Left ventricle myocardium inferior (tissue), 1 donor: Measurements from ENCODE around the gene MAGI2. TPM values are rescaled to one million over a fixed set of nuclear protein-coding genes. Genes with fewer than 3 reads are reported as not detected.
"Not testable (repeated sequence)": the region's sequence is repeated elsewhere in the genome, so short reads cannot be mapped to it uniquely, and the experiment has no call there.

ENCODE experiments used
- DNase-seq: peaks from one replicate; pipeline ENCODE4 v3.0.0-alpha.2; 2020
- H3K27ac ChIP-seq: fragments of 200-600 bp; replicated peaks from 2 replicates; pipeline ENCODE4 v1.8.0; 2021
- H3K27me3 ChIP-seq: fragments of 200-600 bp; 2 replicates; pipeline ENCODE4 v1.8.0; 2021; ENCODE audit warnings: low read depth
- H3K36me3 ChIP-seq: fragments of 200-600 bp; 2 replicates; pipeline ENCODE4 v1.8.0; 2021
- H3K4me1 ChIP-seq: fragments of 200-600 bp; 2 replicates; pipeline ENCODE4 v1.8.0; 2021
- H3K4me3 ChIP-seq: fragments of 200-600 bp; 2 replicates; pipeline ENCODE4 v1.8.0; 2021; ENCODE audit warnings: mild to moderate bottlenecking, moderate library complexity
- H3K9me3 ChIP-seq: fragments of 200-600 bp; replicated peaks from 2 replicates; pipeline ENCODE4 v1.8.0; 2021
- intact Hi-C: fragments of 100-400 bp; cut with micrococcal nuclease; formaldehyde crosslinking; loops from one replicate; pipeline ENCODE4 v1.11.0; 2022
- total RNA-seq: library from RNA; stranded (reverse); fragmentation: NEBNext Ultra II Directional; extraction: Animal tissue kit (Norgen Biotek cat#: 25700); gene quantifications from one replicate; pipeline ENCODE4 v1.2.1, GENCODE V29; 2021
- TF ChIP-seq, protein P1 (sequence below): fragments of 200-600 bp; IDR thresholded peaks from 2 replicates; pipeline ENCODE4 v1.8.0; 2021; ENCODE audit warnings: antibody characterized with exemption, mild to moderate bottlenecking, borderline replicate concordance
- donor health status: DM: no; HTN: yes; CAD: no; lungs with severe emphysema.

MAGI2 gene
- total RNA-seq, 1 donor from 2014 or later: 4.5 TPM

DNA sequence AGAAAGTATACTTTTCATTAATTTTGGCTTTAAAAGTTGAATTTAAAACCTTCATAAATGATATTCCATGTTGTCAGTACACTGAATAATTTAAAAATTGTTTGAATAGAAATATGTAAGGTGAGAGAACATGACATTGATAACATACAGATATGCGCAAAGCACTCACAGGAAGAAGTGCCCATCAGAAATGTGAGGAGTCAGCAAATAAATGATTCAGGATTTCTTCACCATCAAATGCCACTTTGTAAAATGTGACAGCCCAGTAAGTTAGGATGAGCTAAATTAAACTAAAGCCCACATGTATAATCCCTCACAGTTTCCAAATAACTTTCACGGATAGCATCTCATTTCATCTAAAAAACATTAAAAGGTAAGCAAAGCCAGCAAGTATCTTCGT is 417.6 kb downstream of the MAGI2 start:
- TF ChIP-seq, protein P1, sequence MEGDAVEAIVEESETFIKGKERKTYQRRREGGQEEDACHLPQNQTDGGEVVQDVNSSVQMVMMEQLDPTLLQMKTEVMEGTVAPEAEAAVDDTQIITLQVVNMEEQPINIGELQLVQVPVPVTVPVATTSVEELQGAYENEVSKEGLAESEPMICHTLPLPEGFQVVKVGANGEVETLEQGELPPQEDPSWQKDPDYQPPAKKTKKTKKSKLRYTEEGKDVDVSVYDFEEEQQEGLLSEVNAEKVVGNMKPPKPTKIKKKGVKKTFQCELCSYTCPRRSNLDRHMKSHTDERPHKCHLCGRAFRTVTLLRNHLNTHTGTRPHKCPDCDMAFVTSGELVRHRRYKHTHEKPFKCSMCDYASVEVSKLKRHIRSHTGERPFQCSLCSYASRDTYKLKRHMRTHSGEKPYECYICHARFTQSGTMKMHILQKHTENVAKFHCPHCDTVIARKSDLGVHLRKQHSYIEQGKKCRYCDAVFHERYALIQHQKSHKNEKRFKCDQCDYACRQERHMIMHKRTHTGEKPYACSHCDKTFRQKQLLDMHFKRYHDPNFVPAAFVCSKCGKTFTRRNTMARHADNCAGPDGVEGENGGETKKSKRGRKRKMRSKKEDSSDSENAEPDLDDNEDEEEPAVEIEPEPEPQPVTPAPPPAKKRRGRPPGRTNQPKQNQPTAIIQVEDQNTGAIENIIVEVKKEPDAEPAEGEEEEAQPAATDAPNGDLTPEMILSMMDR: no peak
- intact Hi-C loops: no loop called here
- no peaks in the 10 kb centered on the region for H3K36me3 ChIP-seq
- no peak overlapping the region for H3K27ac ChIP-seq
- no peaks in the 10 kb centered on the region for H3K27me3 ChIP-seq
- no peaks in the 10 kb centered on the region for H3K4me1 ChIP-seq
- DNase-seq: no peak
- H3K9me3 ChIP-seq: no peaks in the 10 kb centered on the region
- H3K4me3 ChIP-seq: no peak overlapping the region

GRCh38 chr7:79034730-79035129 is 418.7 kb downstream of the MAGI2 start:
- Histone ChIP-seq H3K4me1 (no peaks in the 10 kb centered on the region), H3K27me3 (no peaks in the 10 kb centered on the region), H3K36me3 (no peaks in the 10 kb centered on the region), H3K9me3 (no peaks in the 10 kb centered on the region), H3K4me3 (no peak overlapping the region), H3K27ac (no peak overlapping the region)
- DNase-seq: no peak
- intact Hi-C loops: no loop called here
- TF ChIP-seq, protein P1: no peak

DNA sequence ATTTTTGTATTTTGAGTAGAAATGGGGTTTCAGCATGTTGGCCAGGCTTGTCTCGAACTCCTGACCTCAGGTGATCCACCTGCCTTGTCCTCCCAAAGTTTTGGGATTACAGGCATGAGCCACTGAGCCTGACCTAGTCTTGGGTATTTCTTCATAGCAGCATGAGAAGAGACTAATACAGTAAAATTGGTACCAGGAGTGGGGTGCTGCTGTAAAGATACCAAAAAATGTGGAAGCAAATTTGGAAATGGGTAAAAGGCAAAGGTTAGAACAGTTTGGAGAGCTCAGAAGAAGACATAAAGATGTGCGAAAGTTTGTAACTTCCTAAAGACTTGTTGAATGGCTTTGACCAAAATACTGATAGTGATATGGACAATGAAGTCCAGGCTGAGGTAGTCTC is 433.8 kb downstream of the MAGI2 start:
- DNase-seq, H3K4me1 ChIP-seq, H3K4me3 ChIP-seq, H3K36me3 ChIP-seq, H3K27me3 ChIP-seq, H3K27ac ChIP-seq, intact Hi-C loops: not testable (repeated sequence)
- H3K9me3 ChIP-seq: peaks cover 52% of the 10 kb centered on the region

GRCh38 chr7:79011921-79012320 is 441.5 kb downstream of the MAGI2 start:
- Histone ChIP-seq H3K36me3 (no peaks in the 10 kb centered on the region), H3K9me3 (no peaks in the 10 kb centered on the region), H3K27ac (no peak overlapping the region), H3K4me1 (no peaks in the 10 kb centered on the region), H3K4me3 (no peak overlapping the region), H3K27me3 (no peaks in the 10 kb centered on the region)
- DNase-seq: no peak
- intact Hi-C loops: no loop called here
- TF ChIP-seq, protein P1: no peak

DNA sequence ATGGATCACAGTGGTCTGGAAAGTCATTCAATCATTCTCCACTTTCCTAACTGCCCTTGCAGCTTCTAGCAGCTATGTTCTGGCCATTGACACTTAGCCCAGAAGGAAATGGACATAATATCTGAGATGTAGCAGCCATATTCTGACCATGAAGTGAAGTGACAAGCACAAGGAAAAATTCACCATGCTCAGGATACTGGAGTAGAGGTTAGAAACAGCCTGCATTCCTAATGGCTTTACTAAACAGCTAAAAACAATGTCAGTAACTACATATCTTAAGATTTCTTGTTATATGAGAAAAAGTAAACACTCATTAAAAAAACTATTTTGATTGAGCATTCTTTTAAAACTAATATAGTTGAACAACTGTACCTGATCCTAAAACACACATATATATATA is 443.8 kb downstream of the MAGI2 start:
- no peak for DNase-seq
- H3K4me1 ChIP-seq: no peaks in the 10 kb centered on the region
- no peaks in the 10 kb centered on the region for H3K36me3 ChIP-seq
- no peak overlapping the region for H3K27ac ChIP-seq
- TF ChIP-seq, protein P1: no peak
- H3K9me3 ChIP-seq: no peaks in the 10 kb centered on the region
- no peak overlapping the region for H3K4me3 ChIP-seq
- no peaks in the 10 kb centered on the region for H3K27me3 ChIP-seq
- intact Hi-C loops: no loop called here

GRCh38 chr7:79008786-79009185 is 444.7 kb downstream of the MAGI2 start:
- no peaks in the 10 kb centered on the region for H3K27me3 ChIP-seq
- H3K27ac ChIP-seq: no peak overlapping the region
- H3K36me3 ChIP-seq: no peaks in the 10 kb centered on the region
- intact Hi-C loops: no loop called here
- H3K4me3 ChIP-seq: no peak overlapping the region
- TF ChIP-seq, protein P1: no peak
- no peak for DNase-seq
- peaks cover 8% of the 10 kb centered on the region for H3K9me3 ChIP-seq
- no peaks in the 10 kb centered on the region for H3K4me1 ChIP-seq
